H1 (cell line): Measurements from ENCODE around the gene MYPN. TPM values are rescaled to one million over a fixed set of nuclear protein-coding genes. Genes with fewer than 3 reads are reported as not detected.

Experiments
- RAD21 ChIP-seq, 2 experiments: IDR thresholded peaks in 1 of 2; conservative IDR thresholded peaks in 1 of 2; 2 replicates each; pipeline ENCODE4 v1.6.1; 2011; ENCODE audit warnings: low read depth in 2 of 2, low read length in 2 of 2, improper control_type of control experiment in 1 of 2, inconsistent platforms in 1 of 2, mild to moderate bottlenecking in 1 of 2, moderate library complexity in 1 of 2
- polyA plus RNA-seq, 7 experiments: library from polyadenylated mRNA; depleted of rRNA in 3 of 7; stranded (reverse) in 5 of 7; unstranded in 2 of 7; fragments of >200 nt in 5 of 7; fragments of 200-250 nt in 2 of 7; gene quantifications; 1 replicate in 5 of 7; 2 replicates in 1 of 7; 4 replicates in 1 of 7; pipeline versions ENCODE4 v1.2.1 to v1.2.3, GENCODE V29; 2011 to 2013; ENCODE audit warnings: missing spikeins in 2 of 7, mixed read lengths in 2 of 7
- total RNA-seq: library from RNA; stranded (reverse); fragmentation: NEBNext Ultra II Directional; extraction: Animal tissue kit (Norgen Biotek cat#: 25700); gene quantifications from 2 replicates; pipeline ENCODE4 v1.2.1, GENCODE V29; 2021

MYPN gene
- total and polyA plus RNA-seq, 2 of the 8 experiments (the other 6 are each of a cell fraction or from before 2014, with no cell fraction given), result not detected

DNA sequence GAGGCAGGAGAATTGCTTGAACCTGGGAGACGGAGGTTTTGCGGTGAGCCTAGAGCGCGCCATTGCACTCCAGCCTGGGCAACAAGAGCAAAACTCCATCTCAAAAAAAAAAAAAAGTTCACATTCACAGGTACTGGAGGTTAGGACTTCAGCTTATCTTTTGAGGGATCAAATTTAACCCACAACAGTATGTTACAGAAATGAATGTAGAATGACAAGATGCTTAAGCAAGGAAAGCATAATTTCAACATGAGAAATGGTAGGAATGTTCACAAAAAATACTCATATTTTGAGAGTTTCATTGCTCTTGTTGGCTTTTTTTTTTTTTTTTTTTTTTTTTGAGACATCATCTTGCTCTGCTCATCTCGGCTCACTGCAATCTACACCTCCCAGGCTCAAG is 32.3 kb upstream of the MYPN start (continued):
- no peak for TF ChIP-seq RAD21 (IDR thresholded peaks at IDR 0.05 in 1 of 2, conservative IDR thresholded peaks at IDR 0.05 in 1 of 2; ENCODE audit: low read depth in 2 of 2, low read length in 2 of 2)
